A549 (cell line): ENCODE results near the gene KARS1. TPM values are rescaled to one million over a fixed set of nuclear protein-coding genes. Genes with fewer than 3 reads are reported as not detected.

Source experiments
- ATAC-seq, 2 experiments: fragments of 200-7000 bp in 1 of 2; fragments of >200 bp in 1 of 2; cut with Nextera tagmentation in 1 of 2; cut with Tn5 transposase in 1 of 2; 3 replicates each; pipeline versions ENCODE4 v1.8.0 to v1.9.1; 2018 to 2020; ENCODE audit warnings: mild to moderate bottlenecking in 1 of 2, moderate library complexity in 1 of 2
- CTCF ChIA-PET: fragments of 300-600 bp; sonication (Branson Sonifier 250); formaldehyde crosslinking; extraction: SDS; loops from one replicate; lab custom pipeline; 2021; ENCODE audit warnings: antibody characterized with exemption, inconsistent platforms; lab: Yijun Ruan, JAX
- POLR2A ChIA-PET: fragments of 350-600 bp; formaldehyde crosslinking; extraction: SDS; loops from one replicate; lab custom pipeline; 2021; ENCODE audit warnings: antibody characterized with exemption, inconsistent platforms; lab: Yijun Ruan, JAX
- DNase-seq, 2 experiments: peaks; one replicate each; pipeline versions ENCODE4 v3.0.0 to v3.0.0-alpha.2; 2011 to 2016; ENCODE audit warnings: low read depth in 1 of 2, low spot score in 1 of 2
- FAIRE-seq: peaks from 2 replicates; lab custom pipeline; 2011; peaks lifted over from hg19 to GRCh38; lab: Jason Lieb, UNC
- H3K27ac ChIP-seq, 2 experiments: fragments of >200 bp; sonication (Bioruptor Twin); formaldehyde crosslinking; 3 replicates each; pipeline ENCODE4 v1.5.1; 2016 to 2017
- H3K4me1 ChIP-seq: fragments of >200 bp; sonication (Bioruptor Twin); formaldehyde crosslinking; 3 replicates; pipeline ENCODE4 v1.6.1; 2016
- H3K4me2 ChIP-seq: fragments of >200 bp; sonication (Bioruptor Twin); formaldehyde crosslinking; 3 replicates; pipeline ENCODE4 v1.6.1; 2016
- H3K4me3 ChIP-seq: fragments of >200 bp; sonication (Bioruptor Twin); formaldehyde crosslinking; 3 replicates; pipeline ENCODE4 v1.5.1; 2016
- H3K9me3 ChIP-seq: fragments of >200 bp; sonication (Bioruptor Twin); formaldehyde crosslinking; 3 replicates; pipeline ENCODE4 v1.6.1; 2016
- BHLHE40 ChIP-seq: IDR thresholded peaks from 2 replicates; pipeline ENCODE4 v1.6.1; 2012; ENCODE audit warnings: low read depth, low read length, inconsistent platforms
- CBX2 ChIP-seq: fragments of 200-600 bp; sonication (generic); IDR thresholded peaks from 2 replicates; pipeline ENCODE4 v1.6.1; 2016; ENCODE audit warnings: low read depth, mild to moderate bottlenecking, borderline replicate concordance
- CBX8 ChIP-seq: fragments of 200-600 bp; sonication (generic); IDR thresholded peaks from 2 replicates; pipeline ENCODE4 v1.6.1; 2016
- EHF ChIP-seq: fragments of 250-450 bp; sonication (Bioruptor Pico); IDR thresholded peaks from 2 replicates; pipeline ENCODE4 v1.5.0; 2020; ENCODE audit warnings: mild to moderate bottlenecking
- EHMT2 ChIP-seq: fragments of 200-600 bp; sonication (generic); IDR thresholded peaks from 2 replicates; pipeline ENCODE4 v1.6.1; 2016; ENCODE audit warnings: antibody characterized with exemption, low read depth, mild to moderate bottlenecking, moderate library complexity
- EP300 ChIP-seq, 2 experiments: fragments of >200 bp; sonication (Bioruptor Twin); formaldehyde crosslinking; IDR thresholded peaks; 2 replicates in 1 of 2; 3 replicates in 1 of 2; pipeline ENCODE4 v1.6.1; 2016 to 2017
- ESRRA ChIP-seq: fragments of 150-350 bp; IDR thresholded peaks from 2 replicates; pipeline ENCODE4 v1.6.1; 2014; ENCODE audit warnings: mild to moderate bottlenecking, low read length, borderline replicate concordance
- FOSB ChIP-seq: fragments of 250-450 bp; sonication (Bioruptor Pico); IDR thresholded peaks from 2 replicates; pipeline ENCODE4 v1.5.0; 2020; ENCODE audit warnings: mild to moderate bottlenecking, moderate library complexity
- FOXS1 ChIP-seq: fragments of 250-450 bp; sonication (Bioruptor Pico); IDR thresholded peaks from 2 replicates; pipeline ENCODE4 v1.5.0; 2020; ENCODE audit warnings: mild to moderate bottlenecking, moderate library complexity
- GATA3 ChIP-seq: IDR thresholded peaks from 2 replicates; pipeline ENCODE4 v1.6.1; 2012; ENCODE audit warnings: borderline replicate concordance
- HDAC2 ChIP-seq: fragments of 200-600 bp; sonication (generic); IDR thresholded peaks from 2 replicates; pipeline ENCODE4 v1.6.1; 2016
- HOXA7 ChIP-seq: fragments of 250-450 bp; sonication (Bioruptor Pico); IDR thresholded peaks from 2 replicates; pipeline ENCODE4 v1.5.0; 2020; ENCODE audit warnings: mild to moderate bottlenecking, moderate library complexity
- HOXB5 ChIP-seq: fragments of 250-450 bp; sonication (Bioruptor Pico); IDR thresholded peaks from 2 replicates; pipeline ENCODE4 v1.5.0; 2020; ENCODE audit warnings: mild to moderate bottlenecking, moderate library complexity
- JUNB ChIP-seq: fragments of >200 bp; sonication (Bioruptor Twin); formaldehyde crosslinking; IDR thresholded peaks from 2 replicates; pipeline ENCODE4 v1.6.1; 2016
- MYC ChIP-seq: IDR thresholded peaks from 2 replicates; pipeline ENCODE4 v1.6.1; 2012; ENCODE audit warnings: mild to moderate bottlenecking, inconsistent platforms, low read length, improper control_type of control experiment, borderline replicate concordance
- NFE2L2 ChIP-seq: fragments of 150-350 bp; conservative IDR thresholded peaks from 2 replicates; pipeline ENCODE4 v1.6.1; 2014; ENCODE audit warnings: low read length
- NR3C1 ChIP-seq: fragments of >200 bp; sonication (Bioruptor Twin); formaldehyde crosslinking; IDR thresholded peaks from 3 replicates; pipeline ENCODE4 v1.6.1; 2017
- RFX5 ChIP-seq: fragments of 450-650 bp; IDR thresholded peaks from 2 replicates; pipeline ENCODE4 v1.7.1; 2014; ENCODE audit warnings: antibody characterized with exemption, mild to moderate bottlenecking, moderate library complexity
- SMC3 ChIP-seq: fragments of >200 bp; sonication (Bioruptor Twin); formaldehyde crosslinking; IDR thresholded peaks from 3 replicates; pipeline ENCODE4 v1.6.1; 2018; ENCODE audit warnings: inconsistent platforms
- SREBF2 ChIP-seq: fragments of 450-650 bp; IDR thresholded peaks from 2 replicates; pipeline ENCODE4 v1.6.1; 2014; ENCODE audit warnings: mild to moderate bottlenecking, moderate library complexity
- ZNF302 ChIP-seq: fragments of 250-450 bp; sonication (Bioruptor Pico); IDR thresholded peaks from 2 replicates; pipeline ENCODE4 v1.9.0; 2021; ENCODE audit warnings: inconsistent platforms, mild to moderate bottlenecking, moderate library complexity
- ZSCAN20 ChIP-seq: fragments of 250-450 bp; sonication (Bioruptor Pico); IDR thresholded peaks from 2 replicates; pipeline ENCODE4 v1.8.0; 2022; ENCODE audit warnings: mild to moderate bottlenecking, moderate library complexity
- WGBS: methylation state at CpG from one replicate; pipeline ENCODE4 v1.1.6; 2017; ENCODE audit errors: missing lambda C conversion rate; 5-methylcytosine and 5-hydroxymethylcytosine counted together
- polyA plus RNA-seq, 4 experiments: library from polyadenylated mRNA; depleted of rRNA in 3 of 4; stranded (reverse); fragments of >200 nt; fragmentation: RNase III in 1 of 4; extraction: RNeasy Plus Mini Kit Qiagen cat#74134 plus additional on column Dnase treatment in 1 of 4; gene quantifications; 2 replicates in 3 of 4; 3 replicates in 1 of 4; pipeline ENCODE4 v1.2.3, GENCODE V29; 2011 to 2017
- TF ChIP-seq, protein P1 (sequence below): IDR thresholded peaks from 2 replicates; pipeline ENCODE4 v1.6.1; 2012
- TF ChIP-seq, protein P2 (sequence below): fragments of 250-450 bp; sonication (Bioruptor Pico); IDR thresholded peaks from 2 replicates; pipeline ENCODE4 v1.5.0; 2021; ENCODE audit warnings: mild to moderate bottlenecking, moderate library complexity, borderline replicate concordance
- TF ChIP-seq, protein P3 (sequence below): fragments of >200 bp; sonication (Bioruptor Twin); formaldehyde crosslinking; IDR thresholded peaks from 3 replicates; pipeline ENCODE4 v1.6.1; 2016
- TF ChIP-seq, protein P4 (sequence below): IDR thresholded peaks from 2 replicates; pipeline ENCODE4 v1.6.1; 2012; ENCODE audit warnings: low read depth, borderline replicate concordance

Gene KARS1
- polyA plus RNA-seq, 2 of the 4 experiments (the other 2 are of a cell fraction) = 146 to 211 TPM

DNA sequence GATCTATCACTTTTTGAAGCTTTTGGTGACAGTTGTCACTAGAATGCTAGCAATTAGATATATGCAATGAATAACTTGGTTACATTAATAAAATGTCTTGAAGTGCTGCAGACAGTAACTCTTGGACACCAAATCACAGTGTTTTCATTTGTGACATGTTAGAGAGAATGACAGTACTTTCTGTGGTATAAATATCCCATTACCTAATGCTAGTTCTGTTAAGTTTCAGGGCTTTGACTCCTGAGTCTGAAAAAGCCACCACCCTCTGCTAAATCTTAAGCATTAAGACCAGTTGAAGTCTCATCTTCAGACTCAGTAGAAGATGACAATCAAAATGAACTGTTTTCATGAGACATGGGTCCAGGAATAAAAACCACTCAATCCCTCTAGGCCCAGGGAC is 39.9 kb upstream of the KARS1 start:
- Histone ChIP-seq H3K27ac (no peak overlapping the region), H3K4me3 (no peak overlapping the region), H3K4me1 (no peaks in the 10 kb centered on the region), H3K9me3 (0 out of 3 replicates have a peak, but pooled peaks cover 5% of the 10 kb centered on the region), H3K4me2 (no peak overlapping the region)
- ATAC-seq (no peak), FAIRE-seq (no peak), DNase-seq (no peak)
- CTCF ChIA-PET = no interaction called here
- TF ChIP-seq ESRRA (no peak), EHMT2 (no peak)
- POLR2A ChIA-PET = no interaction called here

DNA sequence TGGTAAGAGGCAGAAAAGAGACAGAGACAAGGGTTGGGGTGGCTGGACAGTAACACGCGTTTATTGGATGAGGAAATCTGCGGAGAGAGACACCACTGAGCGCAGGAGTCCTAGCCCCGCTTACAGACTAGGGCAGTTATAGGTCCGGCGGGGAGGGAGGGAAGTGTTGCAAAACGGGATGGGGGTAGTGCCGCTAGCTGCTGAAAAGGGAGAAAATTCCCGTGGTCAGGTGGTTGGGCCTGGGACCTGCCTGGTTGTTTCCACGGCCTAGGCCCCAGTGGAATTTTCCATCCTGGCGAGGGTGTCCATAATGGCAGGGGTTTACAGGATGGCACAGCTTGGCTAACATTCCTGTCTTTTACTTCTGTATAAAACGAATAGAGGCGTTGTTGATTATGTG is 34.8 kb upstream of the KARS1 start:
- Histone ChIP-seq H3K9me3 (0 out of 3 replicates have a peak, but pooled peaks cover 5% of the 10 kb centered on the region), H3K4me2 (no peak overlapping the region), H3K4me3 (no peak overlapping the region), H3K4me1 (no peaks in the 10 kb centered on the region), H3K27ac (no peak overlapping the region)
- ChIA-PET CTCF (no interaction called here), POLR2A (no interaction called here)
- DNase-seq (no peak), FAIRE-seq (no peak), ATAC-seq (no peak)
- WGBS = 69% methylated on average over 14 of the region's 14 CpGs
- TF ChIP-seq MYC = no peak
- TF ChIP-seq JUNB = no peak
- TF ChIP-seq EP300 (IDR thresholded peaks at IDR 0.05) = no peak
- no peak for TF ChIP-seq EHF
- TF ChIP-seq, protein P1, sequence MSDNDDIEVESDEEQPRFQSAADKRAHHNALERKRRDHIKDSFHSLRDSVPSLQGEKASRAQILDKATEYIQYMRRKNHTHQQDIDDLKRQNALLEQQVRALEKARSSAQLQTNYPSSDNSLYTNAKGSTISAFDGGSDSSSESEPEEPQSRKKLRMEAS = no peak
- no peak for TF ChIP-seq SREBF2
- TF ChIP-seq ZNF302 = no peak
- no peak for TF ChIP-seq NFE2L2
- no peak for TF ChIP-seq HOXB5
- no peak for TF ChIP-seq RFX5
- no peak for TF ChIP-seq NR3C1
- TF ChIP-seq, protein P2, sequence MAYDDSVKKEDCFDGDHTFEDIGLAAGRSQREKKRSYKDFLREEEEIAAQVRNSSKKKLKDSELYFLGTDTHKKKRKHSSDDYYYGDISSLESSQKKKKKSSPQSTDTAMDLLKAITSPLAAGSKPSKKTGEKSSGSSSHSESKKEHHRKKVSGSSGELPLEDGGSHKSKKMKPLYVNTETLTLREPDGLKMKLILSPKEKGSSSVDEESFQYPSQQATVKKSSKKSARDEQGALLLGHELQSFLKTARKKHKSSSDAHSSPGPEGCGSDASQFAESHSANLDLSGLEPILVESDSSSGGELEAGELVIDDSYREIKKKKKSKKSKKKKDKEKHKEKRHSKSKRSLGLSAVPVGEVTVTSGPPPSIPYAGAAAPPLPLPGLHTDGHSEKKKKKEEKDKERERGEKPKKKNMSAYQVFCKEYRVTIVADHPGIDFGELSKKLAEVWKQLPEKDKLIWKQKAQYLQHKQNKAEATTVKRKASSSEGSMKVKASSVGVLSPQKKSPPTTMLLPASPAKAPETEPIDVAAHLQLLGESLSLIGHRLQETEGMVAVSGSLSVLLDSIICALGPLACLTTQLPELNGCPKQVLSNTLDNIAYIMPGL (CRISPR knock-in tag) = no peak
- TF ChIP-seq, protein P3, sequence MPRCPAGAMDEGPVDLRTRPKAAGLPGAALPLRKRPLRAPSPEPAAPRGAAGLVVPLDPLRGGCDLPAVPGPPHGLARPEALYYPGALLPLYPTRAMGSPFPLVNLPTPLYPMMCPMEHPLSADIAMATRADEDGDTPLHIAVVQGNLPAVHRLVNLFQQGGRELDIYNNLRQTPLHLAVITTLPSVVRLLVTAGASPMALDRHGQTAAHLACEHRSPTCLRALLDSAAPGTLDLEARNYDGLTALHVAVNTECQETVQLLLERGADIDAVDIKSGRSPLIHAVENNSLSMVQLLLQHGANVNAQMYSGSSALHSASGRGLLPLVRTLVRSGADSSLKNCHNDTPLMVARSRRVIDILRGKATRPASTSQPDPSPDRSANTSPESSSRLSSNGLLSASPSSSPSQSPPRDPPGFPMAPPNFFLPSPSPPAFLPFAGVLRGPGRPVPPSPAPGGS = no peak
- TF ChIP-seq FOSB (CRISPR knock-in tag) = no peak
- TF ChIP-seq BHLHE40 = no peak
- TF ChIP-seq, protein P4, sequence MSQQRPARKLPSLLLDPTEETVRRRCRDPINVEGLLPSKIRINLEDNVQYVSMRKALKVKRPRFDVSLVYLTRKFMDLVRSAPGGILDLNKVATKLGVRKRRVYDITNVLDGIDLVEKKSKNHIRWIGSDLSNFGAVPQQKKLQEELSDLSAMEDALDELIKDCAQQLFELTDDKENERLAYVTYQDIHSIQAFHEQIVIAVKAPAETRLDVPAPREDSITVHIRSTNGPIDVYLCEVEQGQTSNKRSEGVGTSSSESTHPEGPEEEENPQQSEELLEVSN = no peak
- TF ChIP-seq FOXS1 (CRISPR knock-in tag) = no peak

DNA sequence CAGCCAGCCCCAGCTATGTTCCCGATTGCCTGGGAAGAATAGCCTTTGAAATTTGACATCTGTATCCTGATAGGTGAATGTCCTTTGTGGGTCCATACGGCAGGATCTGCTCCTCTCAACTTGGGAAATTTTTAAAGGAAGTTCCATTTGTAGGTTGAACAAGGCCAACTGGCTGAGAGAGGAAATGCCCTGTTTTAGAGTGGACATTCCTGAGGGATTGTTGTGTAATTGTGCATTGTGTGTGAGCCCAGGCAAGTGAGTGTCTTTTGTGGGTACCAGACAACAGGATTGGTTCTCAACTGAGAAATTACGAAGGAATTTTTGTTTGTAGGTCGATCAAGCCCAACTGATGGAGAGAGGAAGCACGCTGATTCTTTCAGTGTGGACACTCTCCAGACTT is 31.9 kb upstream of the KARS1 start:
- no peaks in the 10 kb centered on the region for H3K9me3 ChIP-seq
- CTCF ChIA-PET = no interaction called here
- ATAC-seq (no peak), FAIRE-seq (no peak), DNase-seq (no peak)
- TF ChIP-seq, protein P2 (CRISPR knock-in tag) = no peak
- TF ChIP-seq JUNB (no peak), SREBF2 (no peak), SMC3 (no peak), CBX2 (no peak), HOXA7 (CRISPR knock-in tag) (no peak), RFX5 (no peak), CBX8 (no peak), GATA3 (no peak), HDAC2 (no peak), ZSCAN20 (CRISPR knock-in tag) (no peak)
- TF ChIP-seq, protein P1 = no peak
- no peak overlapping the region for H3K27ac ChIP-seq
- 64% methylated on average over 5 of the region's 5 CpGs for WGBS
- no peak overlapping the region for H3K4me3 ChIP-seq
- H3K4me2 ChIP-seq = no peak overlapping the region
- POLR2A ChIA-PET = no interaction called here
- H3K4me1 ChIP-seq = no peaks in the 10 kb centered on the region
